Fibroblast of lung (primary cell): ENCODE results near the gene RPLP2. TPM values are rescaled to one million over a fixed set of nuclear protein-coding genes. Genes with fewer than 3 reads are reported as not detected.

ENCODE experiments used
- DNase-seq, 2 donors: peaks; one replicate each; pipeline versions ENCODE4 v3.0.0 to v3.0.0-alpha.2; 2010; ENCODE audit warnings: low read depth in 2 of 2
- H2AFZ ChIP-seq: 2 replicates; pipeline ENCODE4 v1.5.1; 2012; ENCODE audit warnings: low read length, control low read depth, inconsistent platforms
- H3K27ac ChIP-seq: 2 replicates; pipeline ENCODE4 v1.5.1; 2011; ENCODE audit warnings: low read length, control low read depth; ENCODE audit not compliant: insufficient read depth
- H3K27me3 ChIP-seq: 2 replicates; pipeline ENCODE4 v1.5.1; 2011; ENCODE audit warnings: mild to moderate bottlenecking, low read length; ENCODE audit not compliant: control insufficient read depth, insufficient read depth
- H3K36me3 ChIP-seq: 2 replicates; pipeline ENCODE4 v1.5.1; 2011; ENCODE audit warnings: low read length; ENCODE audit not compliant: control insufficient read depth, insufficient read depth
- H3K4me1 ChIP-seq: 2 replicates; pipeline ENCODE4 v1.5.1; 2011; ENCODE audit warnings: low read length; ENCODE audit not compliant: control insufficient read depth, insufficient read depth; ENCODE audit errors: extremely low read depth
- H3K4me2 ChIP-seq: 2 replicates; pipeline ENCODE4 v1.5.1; 2011; ENCODE audit warnings: low read length, control low read depth; ENCODE audit not compliant: insufficient read depth; ENCODE audit errors: extremely low read depth
- H3K4me3 ChIP-seq, 4 experiments: fragments of 200-600 bp in 1 of 4; sonication (generic) in 1 of 4; replicated peaks in 1 of 4; 2 replicates each; pipeline ENCODE4 v1.5.1; 2011 to 2016; ENCODE audit warnings: low read length in 4 of 4, low read depth in 3 of 4, mild to moderate bottlenecking in 3 of 4, control low read depth in 2 of 4, inconsistent platforms in 1 of 4, mixed read lengths in 1 of 4; ENCODE audit not compliant: insufficient read depth in 1 of 4; ENCODE audit errors: control extremely low read depth in 1 of 4
- H3K79me2 ChIP-seq: 2 replicates; pipeline ENCODE4 v1.5.1; 2012; ENCODE audit warnings: mild to moderate bottlenecking, low read length, inconsistent platforms; ENCODE audit not compliant: control insufficient read depth, insufficient read depth
- H3K9ac ChIP-seq: 2 replicates; pipeline ENCODE4 v1.5.1; 2011; ENCODE audit warnings: mild to moderate bottlenecking, low read length, control low read depth; ENCODE audit not compliant: insufficient read depth
- H3K9me3 ChIP-seq: 2 replicates; pipeline ENCODE4 v1.5.1; 2012; ENCODE audit warnings: low read depth, low read length; ENCODE audit not compliant: control insufficient read depth, insufficient read depth
- H4K20me1 ChIP-seq: 2 replicates; pipeline ENCODE4 v1.5.1; 2011; ENCODE audit warnings: low read length; ENCODE audit not compliant: control insufficient read depth, insufficient read depth; ENCODE audit errors: extremely low read depth
- EZH2 ChIP-seq: IDR thresholded peaks from 2 replicates; pipeline ENCODE4 v1.5.1; 2012; ENCODE audit warnings: low read length, control low read depth, mild to moderate bottlenecking; ENCODE audit errors: missing control alignments
- polyA plus RNA-seq, 2 donors: library from polyadenylated mRNA; depleted of rRNA in 1 of 2; stranded (reverse) in 1 of 2; unstranded in 1 of 2; fragments of >200 nt; gene quantifications; 2 replicates each; pipeline ENCODE4 v1.2.1, GENCODE V29; 2011 to 2012; ENCODE audit warnings: missing spikeins in 1 of 2
- total RNA-seq: library from RNA; depleted of rRNA; stranded (reverse); fragments of >200 nt; gene quantifications from 2 replicates; pipeline ENCODE4 v1.2.1, GENCODE V29; 2014
- TF ChIP-seq, protein P1 (sequence below), 2 donors: IDR thresholded peaks in 1 of 2; conservative IDR thresholded peaks in 1 of 2; 1 replicate in 1 of 2; 2 replicates in 1 of 2; pipeline ENCODE4 v1.5.1; 2011 to 2012; ENCODE audit warnings: low read length in 2 of 2, control low read depth in 1 of 2, inconsistent platforms in 1 of 2, low read depth in 1 of 2, mild to moderate bottlenecking in 1 of 2

Gene RPLP2
- total and polyA plus RNA-seq, 2 donors (not counting 1 experiment from before 2014, with no cell fraction given) = 294 to 741 TPM

- H3K27ac ChIP-seq = peak overlapping the region; percentile 96
- H3K27me3 ChIP-seq = no peaks in the 10 kb centered on the region
- H3K79me2 ChIP-seq = peaks cover 38% of the 10 kb centered on the region
- H3K9ac ChIP-seq = peak overlapping the region; percentile 13
- peaks cover 24% of the 10 kb centered on the region for H3K36me3 ChIP-seq
- peak overlapping the region; percentile 89 for H3K4me2 ChIP-seq
- peaks cover 11% of the 10 kb centered on the region for H3K4me1 ChIP-seq
- no peak overlapping the region for H2AFZ ChIP-seq
- H4K20me1 ChIP-seq = no peaks in the 10 kb centered on the region
- H3K4me3 ChIP-seq = peak overlapping the region; percentile 70 to 98 (median 86)
- TF ChIP-seq EZH2 = no peak
- TF ChIP-seq, protein P1, sequence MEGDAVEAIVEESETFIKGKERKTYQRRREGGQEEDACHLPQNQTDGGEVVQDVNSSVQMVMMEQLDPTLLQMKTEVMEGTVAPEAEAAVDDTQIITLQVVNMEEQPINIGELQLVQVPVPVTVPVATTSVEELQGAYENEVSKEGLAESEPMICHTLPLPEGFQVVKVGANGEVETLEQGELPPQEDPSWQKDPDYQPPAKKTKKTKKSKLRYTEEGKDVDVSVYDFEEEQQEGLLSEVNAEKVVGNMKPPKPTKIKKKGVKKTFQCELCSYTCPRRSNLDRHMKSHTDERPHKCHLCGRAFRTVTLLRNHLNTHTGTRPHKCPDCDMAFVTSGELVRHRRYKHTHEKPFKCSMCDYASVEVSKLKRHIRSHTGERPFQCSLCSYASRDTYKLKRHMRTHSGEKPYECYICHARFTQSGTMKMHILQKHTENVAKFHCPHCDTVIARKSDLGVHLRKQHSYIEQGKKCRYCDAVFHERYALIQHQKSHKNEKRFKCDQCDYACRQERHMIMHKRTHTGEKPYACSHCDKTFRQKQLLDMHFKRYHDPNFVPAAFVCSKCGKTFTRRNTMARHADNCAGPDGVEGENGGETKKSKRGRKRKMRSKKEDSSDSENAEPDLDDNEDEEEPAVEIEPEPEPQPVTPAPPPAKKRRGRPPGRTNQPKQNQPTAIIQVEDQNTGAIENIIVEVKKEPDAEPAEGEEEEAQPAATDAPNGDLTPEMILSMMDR (conservative IDR thresholded peaks at IDR 0.05 in 1 of 2, IDR thresholded peaks at IDR 0.05 in 1 of 2; ENCODE audit: low read depth in 1 of 2, low read length in 2 of 2) = no peak
- no peaks in the 10 kb centered on the region for H3K9me3 ChIP-seq
- DNase-seq = no peak
Observed at GRCh38 chr11:811446-812245, 1.9 kb downstream of the RPLP2 start.

GRCh38 chr11:812390-812789 lies 2.6 kb downstream of the RPLP2 start:
- TF ChIP-seq, protein P1 (conservative IDR thresholded peaks at IDR 0.05 in 1 of 2, IDR thresholded peaks at IDR 0.05 in 1 of 2; ENCODE audit: low read depth in 1 of 2, low read length in 2 of 2) = no peak
- no peak for TF ChIP-seq EZH2
- H3K27me3 ChIP-seq = no peaks in the 10 kb centered on the region
- no peak overlapping the region for H3K4me2 ChIP-seq
- no peak for DNase-seq
- peaks cover 38% of the 10 kb centered on the region for H3K79me2 ChIP-seq
- H2AFZ ChIP-seq = no peak overlapping the region
- H3K27ac ChIP-seq = no peak overlapping the region
- H3K4me3 ChIP-seq = no peak overlapping the region
- peaks cover 24% of the 10 kb centered on the region for H3K36me3 ChIP-seq
- H3K9ac ChIP-seq = no peak overlapping the region
- H3K9me3 ChIP-seq = no peaks in the 10 kb centered on the region
- no peaks in the 10 kb centered on the region for H4K20me1 ChIP-seq
- H3K4me1 ChIP-seq = peaks cover 11% of the 10 kb centered on the region

GRCh38 chr11:813072-813455 lies 3.3 kb downstream of the RPLP2 start:
- H3K4me1 ChIP-seq = peaks cover 11% of the 10 kb centered on the region
- H3K27me3 ChIP-seq = no peaks in the 10 kb centered on the region
- H3K36me3 ChIP-seq = peaks cover 24% of the 10 kb centered on the region
- H3K9ac ChIP-seq = no peak overlapping the region
- DNase-seq = no peak
- no peaks in the 10 kb centered on the region for H3K9me3 ChIP-seq
- peaks cover 36% of the 10 kb centered on the region for H3K79me2 ChIP-seq
- H3K4me3 ChIP-seq = no peak overlapping the region
- no peaks in the 10 kb centered on the region for H4K20me1 ChIP-seq
- no peak overlapping the region for H2AFZ ChIP-seq
- TF ChIP-seq, protein P1 (conservative IDR thresholded peaks at IDR 0.05 in 1 of 2, IDR thresholded peaks at IDR 0.05 in 1 of 2; ENCODE audit: low read depth in 1 of 2, low read length in 2 of 2) = no peak
- TF ChIP-seq EZH2 = no peak
- no peak overlapping the region for H3K27ac ChIP-seq
- no peak overlapping the region for H3K4me2 ChIP-seq
